ENCODE results near the gene OR56A5.

OR56A5 gene

DNA sequence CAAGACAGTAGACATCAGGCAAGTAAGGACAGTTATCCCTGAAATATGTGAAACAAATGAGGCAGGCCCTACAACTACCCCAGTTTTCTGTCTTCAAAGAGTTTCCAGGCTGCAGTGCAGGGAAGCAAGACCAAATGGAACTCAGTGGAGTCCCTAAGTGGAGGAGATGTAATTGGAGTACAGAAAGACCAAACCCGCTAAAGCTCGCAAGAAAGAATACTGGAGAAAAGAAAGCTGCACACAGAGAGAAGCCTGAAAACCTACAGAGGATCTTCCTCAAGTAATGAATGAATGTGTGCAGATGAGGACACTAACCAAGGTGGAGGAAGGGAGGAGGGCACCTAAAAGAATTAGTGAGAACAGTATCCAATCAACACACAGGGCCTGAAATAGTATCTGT lies 27.5 kb downstream of the OR56A5 start:
- Histone ChIP-seq H3K27me3 (no peaks in the 10 kb centered on the region), H3K4me1 (no peaks in the 10 kb centered on the region), H3K9me3 (no peaks in the 10 kb centered on the region), H3K36me3 (no peaks in the 10 kb centered on the region), H3K4me3 (ENCODE audit: low read depth, low read length) (no peak overlapping the region)
- DNase-seq, result no peak
- TF ChIP-seq CTCF (IDR thresholded peaks at IDR 0.05; ENCODE audit: low read depth, low read length), result no peak

- Histone ChIP-seq H3K9me3 (no peaks in the 10 kb centered on the region), H3K27me3 (no peaks in the 10 kb centered on the region), H3K36me3 (no peaks in the 10 kb centered on the region), H3K4me3 (ENCODE audit: low read depth, low read length) (no peak overlapping the region), H3K4me1 (no peaks in the 10 kb centered on the region)
- DNase-seq, result no peak
- TF ChIP-seq CTCF (IDR thresholded peaks at IDR 0.05; ENCODE audit: low read depth, low read length), result no peak
These were observed 29.7 kb downstream of the OR56A5 start for GRCh38 chr11:5938603-5938965.

GRCh38 chr11:5937868-5938602 lies 30.3 kb downstream of the OR56A5 start:
- Histone ChIP-seq H3K27me3 (no peaks in the 10 kb centered on the region), H3K4me3 (ENCODE audit: low read depth, low read length) (no peak overlapping the region), H3K4me1 (no peaks in the 10 kb centered on the region), H3K9me3 (no peaks in the 10 kb centered on the region), H3K36me3 (no peaks in the 10 kb centered on the region)
- TF ChIP-seq CTCF (IDR thresholded peaks at IDR 0.05; ENCODE audit: low read depth, low read length), result no peak
- DNase-seq, result no peak

DNA sequence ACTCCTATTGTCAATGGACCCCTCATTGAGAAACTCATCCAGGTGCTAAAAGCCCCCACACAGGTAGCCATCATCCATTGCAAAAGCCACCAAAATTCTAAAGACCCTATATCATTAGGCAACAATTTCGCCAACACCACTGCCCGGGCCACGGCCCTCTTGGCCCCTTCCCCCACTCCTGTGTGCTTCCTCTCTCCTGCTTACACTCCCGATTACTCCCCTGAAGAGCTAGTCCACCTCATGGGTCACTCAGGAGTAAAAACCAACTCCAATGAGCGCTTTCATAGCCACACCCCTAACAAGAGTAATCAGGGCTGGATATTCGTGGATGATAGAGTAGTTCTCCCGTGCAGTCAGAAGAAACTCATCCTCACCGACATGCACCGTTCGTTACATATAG lies 35.2 kb downstream of the OR56A5 start:
- Histone ChIP-seq H3K9me3 (no peaks in the 10 kb centered on the region), H3K27me3 (no peaks in the 10 kb centered on the region), H3K4me1 (no peaks in the 10 kb centered on the region), H3K36me3 (no peaks in the 10 kb centered on the region), H3K4me3 (ENCODE audit: low read depth, low read length) (no peak overlapping the region)
- no peak for DNase-seq
- no peak for TF ChIP-seq CTCF (IDR thresholded peaks at IDR 0.05; ENCODE audit: low read depth, low read length)

DNA sequence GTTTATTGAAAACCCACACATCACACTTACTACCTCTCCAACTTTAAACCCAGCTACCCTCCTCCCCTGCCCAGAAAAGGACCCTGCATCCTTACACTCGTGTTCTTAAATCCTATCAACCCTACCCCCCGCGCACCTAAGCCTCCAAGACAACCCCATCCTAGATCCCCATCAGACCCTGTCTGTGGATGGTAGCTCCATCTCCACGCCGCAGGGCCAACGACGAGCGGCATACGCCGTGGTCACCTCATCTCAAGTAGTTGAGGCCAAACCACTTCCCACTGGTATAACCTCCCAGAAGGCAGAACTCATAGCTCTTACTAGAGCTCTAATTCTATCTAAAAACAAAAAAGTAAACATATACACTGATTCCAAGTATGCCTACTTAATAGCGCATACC lies 35.6 kb downstream of the OR56A5 start:
- no peak for DNase-seq
- H3K9me3 ChIP-seq, result no peaks in the 10 kb centered on the region
- TF ChIP-seq CTCF (IDR thresholded peaks at IDR 0.05; ENCODE audit: low read depth, low read length), result no peak
- H3K4me3 ChIP-seq (ENCODE audit: low read depth, low read length), result no peak overlapping the region
- no peaks in the 10 kb centered on the region for H3K4me1 ChIP-seq
- no peaks in the 10 kb centered on the region for H3K27me3 ChIP-seq
- H3K36me3 ChIP-seq, result no peaks in the 10 kb centered on the region

GRCh38 chr11:5931061-5931460 lies 37.2 kb downstream of the OR56A5 start:
- DNase-seq, result no peak
- TF ChIP-seq CTCF (IDR thresholded peaks at IDR 0.05; ENCODE audit: low read depth, low read length), result no peak
- Histone ChIP-seq H3K36me3 (no peaks in the 10 kb centered on the region), H3K9me3 (no peaks in the 10 kb centered on the region), H3K4me3 (ENCODE audit: low read depth, low read length) (no peak overlapping the region), H3K27me3 (no peaks in the 10 kb centered on the region), H3K4me1 (no peaks in the 10 kb centered on the region)

Measured in BE2C (cell line).